Measurements from ENCODE around the gene DAP.

The DAP gene

GRCh38 chr5:10762776-10763500, 1.9 kb upstream of the DAP start:
- no peak overlapping the region for H3K4me3 ChIP-seq (ENCODE audit: low read length)
- DNase-seq (ENCODE audit: low read depth, low spot score): no peak

- no peak overlapping the region for H3K4me3 ChIP-seq (ENCODE audit: low read length)
- DNase-seq (ENCODE audit: low read depth, low spot score): no peak
Measured at GRCh38 chr5:10761933-10762775, 1.1 kb upstream of the DAP start.

- no peak for DNase-seq (ENCODE audit: low read depth, low spot score)
- H3K4me3 ChIP-seq (ENCODE audit: low read length): peak overlapping the region; percentile 55
Measured at GRCh38 chr5:10760921-10761184, 181 bp downstream of the DAP start.

- DNase-seq (ENCODE audit: low read depth, low spot score): no peak
- H3K4me3 ChIP-seq (ENCODE audit: low read length): peak overlapping the region; percentile 55
Measured at GRCh38 chr5:10760096-10760920, 726 bp downstream of the DAP start.

GRCh38 chr5:10759111-10759510, 1.9 kb downstream of the DAP start:
- H3K4me3 ChIP-seq (ENCODE audit: low read length): no peak overlapping the region
- DNase-seq (ENCODE audit: low read depth, low spot score): no peak

- no peak overlapping the region for H3K4me3 ChIP-seq (ENCODE audit: low read length)
Measured at GRCh38 chr5:10757922-10758555, 3.0 kb downstream of the DAP start.

GRCh38 chr5:10757043-10757442, 4.0 kb downstream of the DAP start:
- DNase-seq (ENCODE audit: low read depth, low spot score): no peak
- H3K4me3 ChIP-seq (ENCODE audit: low read length): no peak overlapping the region

More at GRCh38 chr5:10757922-10758555, 3.0 kb downstream of the DAP start:
- DNase-seq (ENCODE audit: low read depth, low spot score): no peak

GRCh38 chr5:10756549-10756948, 4.5 kb downstream of the DAP start:
- H3K4me3 ChIP-seq (ENCODE audit: low read length): no peak overlapping the region
- DNase-seq (ENCODE audit: low read depth, low spot score): no peak

GRCh38 chr5:10753178-10753577, 7.9 kb downstream of the DAP start:
- no peak for DNase-seq (ENCODE audit: low read depth, low spot score)
- H3K4me3 ChIP-seq (ENCODE audit: low read length): no peak overlapping the region

GRCh38 chr5:10752451-10752850, 8.6 kb downstream of the DAP start:
- no peak overlapping the region for H3K4me3 ChIP-seq (ENCODE audit: low read length)
- no peak for DNase-seq (ENCODE audit: low read depth, low spot score)

- no peak overlapping the region for H3K4me3 ChIP-seq (ENCODE audit: low read length)
- DNase-seq (ENCODE audit: low read depth, low spot score): no peak
Measured at GRCh38 chr5:10750909-10751308, 10.1 kb downstream of the DAP start.

- DNase-seq (ENCODE audit: low read depth, low spot score): no peak
Measured at GRCh38 chr5:10747678-10748622, 13.1 kb downstream of the DAP start.

GRCh38 chr5:10746711-10747110, 14.3 kb downstream of the DAP start:
- H3K4me3 ChIP-seq (ENCODE audit: low read length): no peak overlapping the region
- no peak for DNase-seq (ENCODE audit: low read depth, low spot score)

More at GRCh38 chr5:10747678-10748622, 13.1 kb downstream of the DAP start:
- no peak overlapping the region for H3K4me3 ChIP-seq (ENCODE audit: low read length)

GRCh38 chr5:10745133-10745532, 15.9 kb downstream of the DAP start:
- no peak overlapping the region for H3K4me3 ChIP-seq (ENCODE audit: low read length)
- DNase-seq (ENCODE audit: low read depth, low spot score): no peak

- no peak for DNase-seq (ENCODE audit: low read depth, low spot score)
- no peak overlapping the region for H3K4me3 ChIP-seq (ENCODE audit: low read length)
Measured at GRCh38 chr5:10744681-10745080, 16.4 kb downstream of the DAP start.

- DNase-seq (ENCODE audit: low read depth, low spot score): no peak
- H3K4me3 ChIP-seq (ENCODE audit: low read length): no peak overlapping the region
Measured at GRCh38 chr5:10743951-10744350, 17.1 kb downstream of the DAP start.

GRCh38 chr5:10743526-10743925, 17.5 kb downstream of the DAP start:
- DNase-seq (ENCODE audit: low read depth, low spot score): no peak
- H3K4me3 ChIP-seq (ENCODE audit: low read length): no peak overlapping the region

- DNase-seq (ENCODE audit: low read depth, low spot score): no peak
- H3K4me3 ChIP-seq (ENCODE audit: low read length): no peak overlapping the region
Measured at GRCh38 chr5:10741661-10742060, 19.4 kb downstream of the DAP start.

Data from Jurkat, Clone E6-1 (cell line).